Measurements from ENCODE around the gene GDE1.
A peak's percentile ranks its signal among the peaks of the same experiment; 100 is the strongest.

GDE1 gene

DNA sequence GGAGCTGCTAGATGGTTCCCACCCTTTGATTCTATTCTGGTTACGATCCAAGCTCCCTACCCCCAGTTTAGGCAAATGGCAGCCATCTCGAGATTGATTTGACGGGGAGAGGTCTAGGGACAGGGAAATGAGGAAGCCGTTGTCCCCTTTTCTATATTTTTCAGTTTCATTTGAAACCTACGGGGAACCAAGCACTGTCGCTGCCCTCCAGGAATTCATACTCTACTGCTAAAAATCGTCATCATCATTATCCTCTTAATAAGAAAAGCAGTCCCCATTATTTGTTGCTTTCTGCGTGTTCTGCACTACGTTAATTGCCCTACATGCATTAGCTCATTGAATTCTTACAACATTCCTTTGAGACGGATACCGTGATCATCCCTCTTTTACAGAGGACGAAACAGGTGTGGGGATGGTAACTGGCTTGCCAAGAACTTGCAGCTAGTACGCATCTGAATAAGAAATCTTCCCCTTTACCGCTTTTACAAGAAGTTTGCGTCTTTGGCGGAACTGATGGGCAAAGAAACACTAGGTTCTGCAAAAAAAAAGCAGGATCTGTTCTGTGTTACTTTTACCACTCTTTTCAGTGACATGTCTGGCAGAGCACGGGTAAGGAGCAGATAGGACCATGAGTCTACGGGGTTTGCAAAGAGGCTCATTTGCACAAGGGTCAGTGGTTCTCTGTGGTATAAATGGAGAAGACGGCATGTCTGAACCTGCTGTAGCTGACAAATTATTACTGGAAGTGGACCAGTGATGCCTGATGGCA, 2.9 kb upstream of the GDE1 start:
- peak in 17 of 58 donors; percentile 9 to 69 (median 40) for DNase-seq

DNA sequence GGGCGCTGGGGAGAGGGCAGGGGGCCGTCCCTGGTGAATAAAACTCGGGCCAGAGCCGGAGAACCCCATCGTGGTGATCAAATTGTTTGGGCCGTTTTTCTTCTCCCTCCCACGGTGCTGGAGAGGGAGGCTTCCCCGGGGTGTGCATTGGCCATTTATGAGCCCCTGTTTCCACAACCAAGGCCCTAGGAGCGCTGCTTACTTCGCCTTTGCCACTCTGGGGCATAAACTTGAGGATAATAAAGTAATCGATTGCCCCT, 2.4 kb upstream of the GDE1 start:
- DNase-seq = peak in 21 of 58 donors; percentile 7 to 65 (median 46)

DNA sequence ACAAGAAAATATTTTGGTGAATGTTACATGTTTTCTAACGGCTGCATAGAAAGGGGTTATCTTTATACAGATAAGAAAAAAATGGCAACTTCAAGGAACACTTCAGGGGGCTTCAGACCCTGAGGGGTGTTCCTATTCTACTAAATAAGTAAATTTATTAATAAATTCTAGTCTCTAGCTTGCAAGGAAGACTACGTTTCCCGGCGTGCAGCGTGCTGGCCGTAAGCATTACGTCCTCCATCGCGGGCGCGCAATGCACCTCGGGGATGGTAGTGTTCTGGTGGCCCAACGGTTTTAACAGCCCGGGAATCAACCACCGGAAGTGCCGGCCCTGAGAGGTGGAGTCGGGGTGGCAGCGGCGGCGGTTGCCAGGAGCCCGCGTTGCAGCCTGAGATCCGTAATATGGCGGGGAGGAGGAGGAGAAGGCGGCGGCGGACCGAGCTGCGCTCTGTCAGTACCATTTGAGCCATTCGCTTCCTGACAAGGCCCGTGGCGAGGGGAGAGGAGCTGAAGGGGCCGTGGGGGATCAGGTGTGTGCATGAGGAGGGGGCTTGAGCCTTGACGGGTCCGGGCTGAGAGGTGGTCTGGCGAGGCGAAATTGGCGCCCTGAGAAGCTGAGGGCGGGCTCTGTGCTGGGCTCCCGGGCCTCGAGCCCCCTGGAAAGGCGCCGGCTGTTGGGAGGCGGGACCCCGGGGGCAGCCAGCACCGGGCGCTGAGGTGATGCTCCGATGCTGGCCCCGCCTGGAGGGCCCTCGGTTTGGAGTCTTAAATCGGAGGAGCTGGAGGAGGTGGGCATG, 1.9 kb upstream of the GDE1 start, which contains the start of gene CCP110:
TSS of gene CCP110 (plus strand) at position 384 of the 797 bp plus-strand sequence. CDS start 3,940 bp downstream, outside the sequence.
- DNase-seq = peak; percentile 52 to 99 (median 97)

GRCh38 chr16:19523184-19523558, 1.3 kb upstream of the GDE1 start:
- peak in 1 of 58 donors; percentile 19 for DNase-seq

DNA sequence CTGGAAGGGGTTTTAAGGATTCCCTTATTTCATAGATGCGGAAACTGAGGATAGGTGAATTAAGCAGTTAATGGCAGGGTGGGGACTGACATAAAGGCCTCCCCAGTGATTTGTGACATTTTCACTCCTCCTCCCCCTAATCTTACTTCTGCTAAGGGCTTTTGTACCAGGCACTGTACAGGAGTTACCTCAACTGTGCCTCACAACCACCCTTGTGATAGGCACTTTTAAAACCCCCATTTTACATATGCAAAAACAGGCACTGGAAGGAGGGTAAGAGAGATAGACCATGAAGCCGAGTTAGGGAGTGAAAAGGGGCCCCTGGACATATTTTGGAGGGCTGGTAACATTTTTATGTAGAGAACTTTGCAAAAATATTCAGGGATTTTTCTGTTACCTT, 862 bp upstream of the GDE1 start:
- DNase-seq = no peak

- no peak for DNase-seq
Measured at GRCh38 chr16:19522397-19522732, 467 bp upstream of the GDE1 start.

DNA sequence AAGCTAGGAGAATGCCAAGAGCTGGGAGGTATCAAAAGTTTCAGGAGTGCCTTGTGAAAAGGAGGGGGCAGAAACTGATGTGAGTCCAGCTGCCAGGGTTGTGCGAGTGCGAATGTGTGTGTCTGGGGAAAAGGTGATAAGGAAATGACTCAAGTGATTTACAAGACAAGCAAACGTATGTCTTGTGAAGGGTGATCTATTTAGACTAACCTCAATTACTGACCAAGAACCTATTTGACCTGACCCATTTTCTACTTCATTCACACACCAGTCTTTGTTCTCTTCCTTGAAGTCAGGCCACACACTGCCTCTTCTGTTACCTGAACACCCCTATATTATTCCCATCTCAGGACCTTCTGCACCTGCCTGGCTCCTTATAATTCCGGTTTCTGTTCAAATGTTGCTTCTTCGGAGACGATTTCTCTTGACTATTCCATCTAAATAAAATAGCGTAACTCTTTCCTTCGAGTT, 1.0 kb downstream of the GDE1 start:
- DNase-seq = no peak

GRCh38 chr16:19518388-19518787, 3.5 kb downstream of the GDE1 start:
- DNase-seq = no peak

DNA sequence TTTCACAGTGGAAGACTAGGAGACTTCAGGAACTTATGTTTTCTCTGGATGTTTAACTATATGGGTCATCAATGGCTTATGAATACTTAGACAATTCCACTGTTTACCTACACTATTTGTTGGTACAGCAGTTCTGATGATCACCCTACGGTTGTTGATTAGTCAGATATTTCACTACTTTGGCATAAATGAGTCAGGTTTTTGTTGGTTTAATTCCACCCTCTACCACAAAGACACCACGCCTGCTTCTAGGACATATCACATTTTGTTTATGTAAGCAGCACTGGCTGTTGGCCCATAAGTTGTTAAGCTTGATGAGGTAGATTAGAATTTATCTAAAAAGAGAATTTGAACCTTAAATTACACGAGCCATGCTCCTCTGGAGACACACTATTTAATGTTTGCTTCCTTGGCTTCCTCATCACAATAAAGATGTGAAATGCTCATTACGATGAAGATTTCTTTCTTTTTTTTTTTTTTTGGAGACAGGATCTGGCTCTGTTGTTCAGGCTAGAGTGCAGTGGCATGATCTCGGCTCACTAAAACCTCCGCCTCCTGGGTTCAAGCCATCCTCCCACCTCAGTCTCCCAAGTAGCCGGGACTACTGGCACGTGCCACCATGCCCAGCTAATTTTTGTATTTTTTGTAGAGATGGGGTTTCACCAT, 4.3 kb downstream of the GDE1 start:
- DNase-seq = no peak

DNA sequence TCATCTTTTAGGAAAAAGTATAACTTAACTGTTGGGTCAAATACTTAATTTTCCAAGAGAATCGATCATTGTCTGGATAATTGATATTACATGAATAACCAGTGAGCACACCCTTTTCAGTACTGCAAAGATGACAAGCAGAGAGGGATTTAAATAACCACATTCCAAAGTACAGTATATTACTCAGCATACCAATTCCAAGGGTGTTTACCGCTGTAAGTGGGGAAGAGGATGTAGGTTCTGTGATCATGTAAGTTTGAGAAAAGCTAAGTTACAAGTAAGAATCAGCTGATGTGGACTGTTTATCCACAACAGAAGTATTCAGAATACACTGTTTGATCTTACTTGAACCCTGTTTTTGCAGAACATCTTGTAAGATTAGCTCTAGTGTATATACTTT, 6.1 kb downstream of the GDE1 start:
- no peak for DNase-seq

DNA sequence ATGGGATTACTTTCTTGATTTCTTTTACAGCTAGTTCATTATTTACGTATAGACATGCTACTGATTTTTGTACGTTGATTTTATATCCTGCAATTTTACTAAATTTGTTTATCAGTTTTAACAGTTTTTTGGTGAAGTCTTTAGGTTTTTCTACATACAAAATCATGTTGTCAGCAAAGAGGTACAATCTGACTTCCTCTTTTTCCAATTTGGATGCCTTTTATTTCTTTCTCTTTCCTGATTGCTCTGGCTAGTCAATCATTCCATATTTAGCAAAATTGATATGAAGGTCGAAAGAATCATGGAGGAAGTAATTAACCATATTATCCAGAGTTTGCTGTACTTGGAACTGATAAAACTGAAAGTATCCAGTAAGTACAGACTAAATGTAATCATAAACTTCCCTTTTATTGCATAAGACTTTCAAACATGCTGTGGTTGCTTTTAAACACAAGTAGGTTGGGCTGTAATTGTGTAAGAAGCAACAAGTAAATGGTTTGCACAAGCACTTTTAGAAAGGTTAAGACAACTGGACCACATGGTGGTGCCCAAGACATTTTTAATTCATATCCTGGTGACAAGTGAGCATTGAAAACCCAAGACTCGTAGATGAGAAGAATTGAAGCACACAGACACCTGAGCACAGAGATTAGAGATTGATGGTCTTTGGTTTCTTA, 8.4 kb downstream of the GDE1 start:
- DNase-seq = no peak

GRCh38 chr16:19512297-19512696, 9.6 kb downstream of the GDE1 start:
- DNase-seq = no peak

GRCh38 chr16:19507867-19508266, 14.0 kb downstream of the GDE1 start:
- no peak for DNase-seq

GRCh38 chr16:19506965-19507364, 14.9 kb downstream of the GDE1 start:
- no peak for DNase-seq

DNA sequence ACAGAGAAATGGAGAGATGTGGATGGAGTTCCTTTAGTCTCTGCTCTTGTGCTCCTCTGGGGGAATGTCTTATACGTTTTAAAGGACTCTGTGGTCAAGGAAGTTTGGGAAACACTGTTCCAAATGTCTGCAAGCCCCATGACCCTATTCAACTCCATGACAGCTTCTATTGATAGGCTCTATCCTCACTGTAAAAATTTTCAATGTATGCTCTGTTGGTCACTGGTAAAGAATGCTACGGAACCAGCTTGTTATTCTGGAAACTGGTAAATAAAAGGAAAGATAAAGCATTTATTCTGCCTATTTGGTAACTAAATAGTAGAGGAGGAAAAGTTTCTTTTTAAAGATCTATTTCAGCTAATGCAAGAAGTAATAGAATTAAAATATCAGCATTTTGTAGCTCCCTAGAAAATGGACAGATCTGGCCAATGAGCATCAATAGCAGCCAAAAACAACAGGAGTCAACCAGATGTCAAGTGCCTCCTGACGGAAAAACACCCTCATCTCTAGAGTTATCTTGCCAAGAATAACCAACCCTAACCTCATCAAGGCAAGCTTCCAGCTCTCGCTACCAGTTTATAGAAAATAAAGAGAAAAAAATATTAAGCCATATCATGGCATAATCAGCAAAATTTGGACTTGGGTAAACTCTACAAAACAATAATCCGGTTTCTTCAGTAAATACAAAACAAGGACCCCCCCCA, 16.1 kb downstream of the GDE1 start:
- DNase-seq = no peak

- DNase-seq = no peak
Measured at GRCh38 chr16:19503461-19504075, 18.3 kb downstream of the GDE1 start.

- DNase-seq = peak in 52 of 58 donors; percentile 3 to 87 (median 47)
Measured at GRCh38 chr16:19502395-19503131, 19.3 kb downstream of the GDE1 start.

DNA sequence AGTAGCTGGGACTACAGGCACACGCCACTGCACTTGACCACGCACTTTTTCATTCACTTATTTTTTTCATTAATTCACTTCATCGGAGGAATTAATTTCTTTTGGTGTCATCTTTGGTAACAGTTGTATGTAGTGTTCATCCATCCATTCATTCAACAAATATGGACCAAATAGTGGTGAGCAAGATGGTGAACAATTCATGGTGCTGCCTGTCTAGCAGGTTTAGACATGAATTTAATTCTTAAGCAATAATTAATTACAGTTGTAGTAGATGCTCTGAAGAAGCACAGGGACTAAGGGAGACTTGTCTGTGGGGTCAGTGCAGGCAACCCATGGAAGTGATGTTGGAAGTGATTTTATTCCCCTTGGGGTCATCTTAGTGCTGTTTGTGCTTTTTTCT, 22.4 kb downstream of the GDE1 start:
- no peak for DNase-seq

- no peak for DNase-seq
Measured at GRCh38 chr16:19499006-19499405, 22.9 kb downstream of the GDE1 start.

DNA sequence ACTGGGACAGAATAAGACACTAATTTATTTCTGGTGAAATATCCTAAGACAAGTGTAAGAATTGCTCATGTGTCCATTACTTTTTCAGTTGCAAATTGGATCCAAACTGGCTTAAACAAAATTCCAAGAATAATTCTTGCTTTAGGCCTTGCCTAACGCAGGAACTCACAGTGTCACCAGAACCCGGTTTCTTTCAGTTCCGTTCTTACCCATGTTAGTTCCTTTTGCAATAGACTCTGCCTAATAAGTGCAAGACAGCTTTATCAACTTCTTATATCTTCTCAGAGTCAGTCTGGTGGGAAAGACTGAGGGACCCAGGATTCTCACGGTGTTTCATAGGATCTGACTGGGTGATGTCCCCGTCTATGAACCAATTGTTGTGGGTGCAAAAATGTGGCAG, 24.7 kb downstream of the GDE1 start:
- DNase-seq = no peak

Measured in anterior cingulate cortex (tissue), 58 donors.